GM10248 (cell line): ENCODE results near the gene USP20.
"Not testable (repeated sequence)": the region's sequence is repeated elsewhere in the genome, so short reads cannot be mapped to it uniquely, and the experiment has no call there.

Experiments used
- CTCF ChIA-PET: fragments of 300-600 bp; sonication (Branson Sonifier 250); formaldehyde crosslinking; extraction: SDS; loops from one replicate; lab custom pipeline; 2021; ENCODE audit warnings: antibody characterized with exemption; lab: Yijun Ruan, JAX
- POLR2A ChIA-PET: fragments of 350-650 bp; sonication (Branson Sonifier 250); formaldehyde crosslinking; extraction: SDS; loops from one replicate; lab custom pipeline; 2020; ENCODE audit warnings: antibody characterized with exemption; lab: Yijun Ruan, JAX
- DNase-seq: peaks from one replicate; pipeline ENCODE4 v3.0.0; 2012; ENCODE audit errors: extremely low spot score
- TF ChIP-seq, protein P1 (sequence below): IDR thresholded peaks from 2 replicates; pipeline ENCODE4 v1.5.1; 2012; ENCODE audit warnings: mild to moderate bottlenecking, low read depth; ENCODE audit errors: extremely low read depth, missing control alignments, control extremely low read depth

Gene USP20

DNA sequence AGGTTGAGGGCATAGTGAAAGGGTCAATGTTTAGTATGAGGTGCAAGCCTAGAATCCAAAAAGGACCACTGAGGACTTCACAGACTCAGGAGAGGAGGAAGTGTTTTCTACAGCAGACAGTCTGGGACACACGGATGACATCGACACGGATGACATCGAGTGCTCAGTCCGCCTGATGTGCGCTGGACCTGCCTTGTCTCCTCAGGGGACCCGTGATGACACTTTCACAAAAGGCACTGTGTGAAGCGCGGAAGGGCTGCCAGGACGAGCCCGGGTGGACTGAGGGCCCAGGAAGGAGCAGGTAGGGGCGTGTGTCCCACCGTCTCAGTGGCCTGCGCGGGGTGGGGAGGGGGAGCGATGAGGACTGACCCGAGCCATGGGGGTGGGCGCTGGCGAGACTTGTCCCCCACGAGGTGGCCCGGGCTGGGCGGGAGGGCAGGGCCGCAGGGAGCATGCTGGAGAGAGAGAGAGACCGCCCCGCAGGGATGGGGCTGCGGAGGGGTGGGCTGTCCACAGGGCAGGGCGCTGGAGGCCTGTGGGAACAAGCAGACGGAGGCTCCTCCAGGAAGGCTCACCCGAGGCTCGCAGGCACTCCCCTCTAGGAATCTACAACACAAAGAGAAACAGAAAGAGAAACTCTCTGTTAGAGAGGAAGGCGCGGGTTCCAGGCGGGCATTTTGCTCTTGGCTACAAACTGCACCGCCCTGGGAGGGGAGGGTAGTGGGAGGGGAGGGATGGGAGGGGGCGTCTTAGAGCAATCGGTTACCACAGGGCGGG is 54.9 kb downstream of the USP20 start:
- ChIA-PET POLR2A (interaction anchor here (0.7 kb wide), 1 partner anchor 12 kb away, joined by 9 read pairs; no protein-coding TSS in a partner anchor), CTCF (interaction anchor here (1.4 kb wide), 1 partner anchor 14 kb away, joined by 3 read pairs; no protein-coding TSS in a partner anchor)
- TF ChIP-seq, protein P1, sequence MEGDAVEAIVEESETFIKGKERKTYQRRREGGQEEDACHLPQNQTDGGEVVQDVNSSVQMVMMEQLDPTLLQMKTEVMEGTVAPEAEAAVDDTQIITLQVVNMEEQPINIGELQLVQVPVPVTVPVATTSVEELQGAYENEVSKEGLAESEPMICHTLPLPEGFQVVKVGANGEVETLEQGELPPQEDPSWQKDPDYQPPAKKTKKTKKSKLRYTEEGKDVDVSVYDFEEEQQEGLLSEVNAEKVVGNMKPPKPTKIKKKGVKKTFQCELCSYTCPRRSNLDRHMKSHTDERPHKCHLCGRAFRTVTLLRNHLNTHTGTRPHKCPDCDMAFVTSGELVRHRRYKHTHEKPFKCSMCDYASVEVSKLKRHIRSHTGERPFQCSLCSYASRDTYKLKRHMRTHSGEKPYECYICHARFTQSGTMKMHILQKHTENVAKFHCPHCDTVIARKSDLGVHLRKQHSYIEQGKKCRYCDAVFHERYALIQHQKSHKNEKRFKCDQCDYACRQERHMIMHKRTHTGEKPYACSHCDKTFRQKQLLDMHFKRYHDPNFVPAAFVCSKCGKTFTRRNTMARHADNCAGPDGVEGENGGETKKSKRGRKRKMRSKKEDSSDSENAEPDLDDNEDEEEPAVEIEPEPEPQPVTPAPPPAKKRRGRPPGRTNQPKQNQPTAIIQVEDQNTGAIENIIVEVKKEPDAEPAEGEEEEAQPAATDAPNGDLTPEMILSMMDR: no peak
- DNase-seq: peak; percentile 45

DNA sequence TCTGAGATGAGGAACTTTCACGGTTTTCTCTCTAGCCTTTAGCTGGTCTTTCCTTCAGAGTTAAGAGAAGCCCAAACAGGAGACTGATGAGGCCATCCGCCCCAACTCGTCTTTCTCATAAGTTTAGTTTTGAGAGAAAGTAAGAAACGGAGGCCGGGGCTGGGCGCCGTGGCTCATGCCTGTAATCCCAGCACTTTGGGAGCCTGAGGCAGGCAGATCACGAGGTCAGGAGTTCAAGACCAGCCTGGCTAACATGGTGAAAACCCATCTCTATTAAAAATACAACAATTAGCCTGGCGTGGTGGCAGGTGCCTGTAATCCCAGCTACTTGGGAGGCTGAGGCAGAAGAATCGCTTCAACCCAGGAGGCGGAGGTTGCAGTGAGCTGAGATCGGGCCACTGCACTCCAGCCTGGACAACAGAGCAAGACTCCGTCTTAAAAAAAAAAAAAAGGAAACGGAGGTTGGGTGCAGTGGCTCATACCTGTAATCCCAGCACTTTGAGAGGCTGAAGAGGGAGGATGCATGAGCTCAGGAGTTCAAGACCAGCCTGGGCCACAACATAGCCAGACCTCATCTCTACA is 55.6 kb downstream of the USP20 start:
- DNase-seq, CTCF ChIA-PET, POLR2A ChIA-PET: not testable (repeated sequence)

DNA sequence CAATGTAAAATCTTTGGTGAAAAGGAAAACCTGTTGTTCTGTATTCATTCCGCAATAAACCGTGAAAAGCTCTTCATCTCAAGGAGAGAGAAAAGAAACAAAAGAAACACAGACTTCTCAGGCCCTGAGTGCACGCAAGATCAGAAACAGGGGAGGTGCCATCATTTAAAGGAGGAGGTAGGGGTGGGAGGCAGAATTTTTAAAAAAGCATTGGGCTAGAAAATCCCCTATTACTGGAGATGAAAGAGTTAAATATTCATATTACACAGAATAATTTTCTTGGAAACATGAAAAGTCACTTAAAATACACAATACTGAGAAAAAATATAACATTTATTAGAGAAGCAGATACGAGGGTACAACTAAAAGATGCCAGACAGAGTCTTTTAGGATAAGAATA is 56.3 kb downstream of the USP20 start:
- no peak for DNase-seq
- ChIA-PET POLR2A (no interaction called here), CTCF (no interaction called here)
- TF ChIP-seq, protein P1: no peak

DNA sequence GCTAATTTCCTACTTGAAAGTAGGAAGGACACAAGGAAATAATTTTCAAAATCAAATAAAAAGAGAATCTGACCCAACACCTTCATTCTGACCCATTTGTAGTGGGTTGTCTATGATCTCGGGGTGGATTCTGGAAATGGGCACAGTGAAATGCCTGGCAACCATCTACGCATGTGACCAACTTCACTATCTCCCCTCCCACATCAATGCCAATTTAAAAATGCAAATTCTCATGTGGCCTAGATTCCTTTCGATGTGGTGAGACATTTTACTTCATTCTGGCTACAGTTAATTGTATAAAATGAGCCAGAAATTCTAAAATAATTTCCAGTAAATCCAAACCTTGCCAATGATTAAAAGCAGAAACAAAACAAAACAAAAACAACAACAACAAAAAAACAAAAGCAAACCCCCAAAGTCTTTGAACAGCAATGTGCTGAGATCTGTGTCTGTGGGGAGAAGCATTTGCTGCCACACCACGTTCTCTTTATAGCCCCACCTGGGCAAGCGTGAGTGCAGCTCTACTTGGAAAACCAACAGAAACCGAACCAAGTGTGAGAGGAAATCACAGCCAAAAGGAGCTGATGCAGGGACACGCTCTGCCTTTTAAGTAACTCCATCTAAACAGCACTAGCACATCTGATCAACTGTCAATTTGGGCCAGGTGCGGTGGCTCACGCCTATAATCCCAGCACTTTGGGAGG is 59.0 kb downstream of the USP20 start:
- ChIA-PET CTCF (interaction anchor here (0.7 to 1.2 kb wide), 2 partner anchors 9 to 15 kb away, joined by 4 read pairs; no protein-coding TSS in a partner anchor), POLR2A (interaction anchor here (0.8 kb wide), 1 partner anchor 18 kb away, joined by 3 read pairs; no protein-coding TSS in a partner anchor)
- TF ChIP-seq, protein P1: no peak
- no peak for DNase-seq

DNA sequence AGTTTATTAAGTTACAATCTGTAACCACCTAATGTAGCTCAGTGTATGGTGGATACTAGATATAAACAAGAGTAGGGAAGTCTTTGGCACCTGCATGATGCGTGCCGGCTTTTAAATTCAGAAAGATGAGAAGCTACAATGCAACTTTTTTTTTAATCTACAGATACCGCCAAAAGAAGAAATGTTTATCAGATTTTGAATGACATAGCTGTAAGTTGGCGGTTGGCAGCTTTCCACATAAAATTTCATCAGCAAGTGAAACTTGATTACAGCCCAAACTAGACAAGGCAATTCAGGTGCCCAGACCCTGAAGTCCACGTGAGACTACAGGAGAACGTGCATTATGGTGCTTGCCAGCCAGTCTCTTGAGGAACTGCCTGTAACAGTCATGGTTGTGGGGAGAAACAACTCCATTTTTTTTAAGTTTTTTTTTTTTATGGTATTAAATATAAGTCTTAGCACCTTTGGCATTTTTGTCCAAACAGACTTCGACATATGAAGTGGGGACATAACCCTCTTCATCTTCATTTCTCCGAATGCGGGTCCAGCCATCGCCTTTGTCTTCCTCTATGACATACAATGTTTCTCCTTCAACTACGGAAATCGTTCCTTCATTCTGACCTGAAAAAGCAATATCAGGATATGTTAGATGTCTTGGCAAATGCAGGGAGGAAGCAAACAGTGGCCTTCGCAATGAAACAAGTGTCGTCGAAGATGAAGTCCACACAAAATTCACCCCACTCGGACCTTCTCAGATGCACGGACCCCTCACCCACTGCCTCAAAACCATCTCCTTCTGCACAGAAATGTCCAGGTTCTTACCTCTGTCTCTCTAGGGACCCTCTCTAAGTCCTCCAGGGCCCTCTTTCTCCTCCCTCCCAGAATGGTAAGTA is 60.4 kb downstream of the USP20 start:
- DNase-seq: no peak
- ChIA-PET POLR2A (interaction anchor here (0.6 kb wide), 3 partner anchors 115 to 1813 kb away, joined by 3 to 6 read pairs (median 4); no protein-coding TSS in a partner anchor), CTCF (interaction anchor here (1.2 kb wide), 1 partner anchor 11 kb away, joined by 4 read pairs; no protein-coding TSS in a partner anchor)
- TF ChIP-seq, protein P1: no peak

DNA sequence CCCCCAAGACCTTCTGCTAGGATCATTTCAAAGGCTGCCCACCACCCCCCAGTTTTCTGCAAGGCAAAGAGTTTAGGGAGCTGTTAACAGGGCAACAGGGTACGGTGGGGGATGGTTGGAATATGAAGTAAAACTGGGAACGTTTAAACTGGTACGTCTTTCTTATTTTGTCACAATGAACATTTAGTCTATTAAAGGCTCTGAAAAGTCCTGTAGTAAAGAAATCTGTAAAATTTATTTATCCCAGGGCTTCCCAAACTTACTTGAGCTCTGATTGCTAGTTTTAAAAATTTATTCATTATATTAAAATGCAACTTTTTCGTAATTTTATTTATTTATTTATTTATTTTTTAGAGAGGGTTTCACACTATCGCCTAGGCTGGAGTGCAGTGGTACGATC is 62.0 kb downstream of the USP20 start:
- POLR2A ChIA-PET: interaction anchor here (0.6 kb wide), 1 partner anchor 34 kb away, joined by 3 read pairs; no protein-coding TSS in a partner anchor
- TF ChIP-seq, protein P1: no peak
- CTCF ChIA-PET: interaction anchor here (0.8 to 2.8 kb wide), 2 partner anchors 10 to 28 kb away, joined by 3 to 23 read pairs; no protein-coding TSS in a partner anchor
- DNase-seq: no peak
